Measurements from ENCODE around the gene PRKAA2.

The PRKAA2 gene

DNA sequence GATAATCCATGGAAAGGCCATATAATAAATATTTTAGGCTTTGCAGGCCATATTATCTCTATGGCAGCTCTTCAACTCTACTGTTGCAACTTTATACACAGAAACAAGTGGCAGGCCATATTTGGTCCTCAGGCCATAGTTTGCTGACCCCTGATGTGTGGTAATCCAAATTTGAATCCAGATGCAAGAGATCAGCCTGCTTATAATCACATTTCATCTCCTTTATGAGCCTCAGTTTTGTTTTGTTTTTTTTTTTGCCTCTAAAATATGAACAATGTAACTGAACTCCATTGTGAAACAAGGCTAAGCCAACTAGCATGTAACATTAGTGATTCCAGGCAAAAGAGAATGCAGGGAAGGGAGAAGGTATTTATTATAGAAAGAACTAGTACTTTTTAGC lies 81.6 kb downstream of the PRKAA2 start:
- DNase-seq = no peak

DNA sequence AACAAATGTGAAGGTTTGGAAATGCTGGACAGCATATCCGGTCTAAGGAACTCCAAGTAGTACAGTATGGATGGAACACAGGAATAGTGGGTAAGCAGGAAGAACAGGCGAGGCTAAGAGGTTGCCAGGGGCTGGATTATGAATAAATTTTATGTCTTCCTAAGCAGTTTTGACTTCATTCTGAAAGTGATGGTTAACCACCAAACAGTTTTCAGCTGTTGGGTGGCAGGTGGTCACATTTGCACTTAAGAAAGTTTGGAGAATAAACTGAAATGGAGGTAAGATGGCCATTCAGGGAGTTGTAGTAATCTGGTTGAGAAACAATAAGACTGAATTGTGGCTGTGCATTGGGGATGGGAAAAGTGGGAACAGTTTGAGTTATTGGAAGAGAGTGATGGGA lies 83.8 kb downstream of the PRKAA2 start:
- DNase-seq = no peak

DNA sequence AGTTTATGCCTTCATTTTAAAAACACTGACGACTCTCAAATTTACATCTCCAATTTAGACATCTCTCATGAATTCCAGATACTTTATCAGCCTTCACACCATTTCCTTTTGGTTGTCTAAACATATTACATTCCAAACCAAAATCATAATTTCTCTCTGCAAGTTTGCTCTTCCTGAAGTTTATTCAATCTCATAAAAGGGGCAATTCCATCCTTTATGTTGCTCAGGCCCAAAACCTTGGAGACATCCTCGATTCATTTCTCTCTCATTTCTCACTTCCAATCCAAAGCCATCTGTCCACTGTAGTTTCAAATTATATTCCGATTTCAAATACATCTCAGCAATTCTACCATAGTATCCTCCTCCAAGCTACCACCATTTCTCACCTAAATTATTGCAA lies 100.1 kb downstream of the PRKAA2 start:
- no peak for DNase-seq

DNA sequence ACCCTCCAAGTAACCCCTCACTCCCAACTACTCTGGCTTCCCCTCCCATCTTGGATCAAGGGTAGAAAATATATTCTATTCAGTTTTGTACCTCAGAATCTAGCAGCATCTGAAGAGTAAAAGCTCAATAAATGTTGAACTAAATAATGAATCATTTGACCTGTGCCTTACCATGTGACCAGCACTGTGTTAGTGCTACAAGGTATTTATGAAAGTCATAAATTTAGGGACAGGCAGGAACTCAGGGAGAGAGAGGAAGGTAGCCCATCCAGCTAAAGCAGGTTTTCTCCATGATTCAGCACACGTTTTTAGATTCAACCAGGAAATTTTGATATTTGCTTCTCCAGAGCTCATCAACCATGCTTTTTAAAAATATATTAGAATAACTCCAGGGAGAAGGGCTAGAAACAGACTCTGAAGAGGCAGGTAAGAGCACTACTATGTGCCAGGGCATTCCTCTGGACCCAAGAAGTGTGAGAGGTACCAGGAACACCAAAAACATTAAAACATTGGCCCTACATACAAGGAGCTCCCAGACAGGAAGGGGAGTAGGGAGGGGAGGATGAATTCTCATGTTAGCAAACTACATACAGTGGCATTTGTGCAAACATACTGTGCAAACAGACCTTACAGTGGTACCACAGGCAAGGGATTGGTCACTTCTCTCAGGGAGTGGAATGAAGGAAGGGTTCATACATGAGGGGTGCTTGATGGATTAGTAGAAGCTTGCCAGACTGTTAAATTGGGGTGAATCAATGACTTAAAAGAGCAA lies 109.8 kb downstream of the PRKAA2 start:
- no peak for DNase-seq

DNA sequence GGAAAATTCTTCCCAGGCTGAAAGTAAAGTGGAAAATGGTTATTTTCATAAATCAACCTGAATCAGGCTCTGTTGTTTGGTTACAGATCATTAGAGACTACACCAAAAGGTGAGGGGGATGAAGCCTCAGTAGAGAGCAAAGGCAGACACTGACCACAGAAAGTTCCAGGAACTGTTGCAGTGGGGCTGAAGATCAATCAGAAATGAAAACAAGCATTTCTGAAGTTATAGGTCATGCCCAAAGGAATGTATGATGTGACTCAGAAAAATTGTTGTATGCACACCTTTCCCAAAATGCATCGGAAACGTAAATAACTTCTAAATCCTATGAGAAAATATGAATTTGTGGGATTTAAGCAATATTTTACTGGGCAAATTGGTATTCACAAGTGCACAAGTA lies 110.8 kb downstream of the PRKAA2 start:
- DNase-seq = no peak

DNA sequence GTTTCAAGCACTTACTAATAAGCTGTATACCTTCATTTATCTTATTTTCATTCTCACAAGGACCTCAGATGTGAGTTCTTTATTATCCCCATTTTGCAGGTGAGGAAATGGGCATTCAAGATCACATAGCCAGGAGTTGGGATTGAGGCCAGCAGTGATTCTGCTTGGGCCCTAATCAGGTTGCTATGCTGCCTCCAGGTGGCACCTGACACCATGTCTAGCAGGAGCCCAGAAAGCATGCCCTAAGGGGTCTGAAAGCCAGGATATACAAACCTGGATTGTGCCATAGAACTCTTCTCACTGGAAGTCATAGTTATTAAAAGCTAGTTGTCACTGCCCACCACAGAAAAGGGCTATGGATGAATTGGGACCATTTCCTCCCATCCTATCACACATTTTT lies 113.0 kb downstream of the PRKAA2 start:
- DNase-seq = no peak

DNA sequence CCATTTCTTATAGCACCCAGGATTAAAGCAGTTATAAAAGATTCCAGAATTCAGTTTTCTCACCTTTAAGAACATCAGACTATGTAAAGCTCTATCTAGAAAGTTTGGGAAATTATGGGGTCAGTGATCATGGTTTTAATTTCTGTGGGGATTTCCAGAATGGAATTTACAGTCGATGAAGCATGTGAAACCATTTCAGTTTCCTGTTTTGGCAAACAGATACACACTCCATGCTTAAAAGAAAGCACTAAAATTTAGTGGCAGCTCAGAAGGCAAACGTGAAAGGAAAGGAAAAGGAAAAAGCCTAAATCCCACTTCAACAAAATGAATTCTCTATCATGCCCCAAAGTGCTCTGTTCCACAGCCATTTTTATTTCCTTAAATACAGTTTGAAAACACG lies 113.7 kb downstream of the PRKAA2 start:
- no peak for DNase-seq

All from GF-D8 (cell line).